ENCODE measurements around the gene TAS1R1. TPM values are rescaled to one million over a fixed set of nuclear protein-coding genes. Genes with fewer than 3 reads are reported as not detected.

Gene TAS1R1
- total and polyA plus RNA-seq, 9 of the 15 experiments (the other 6 are each of a cell fraction or from before 2014, with no cell fraction given) = 0.06 TPM; not detected in 8

- Histone ChIP-seq H2AFZ (ENCODE audit: low read depth, low read length) (no peak overlapping the region), H3K79me2 (ENCODE audit: control insufficient read depth, insufficient read depth, low read length) (peaks cover 34% of the 10 kb centered on the region), H3K4me2 (ENCODE audit: insufficient read depth, low read length) (no peak overlapping the region), H3K9me1 (ENCODE audit: control insufficient read depth, insufficient read depth, low read length) (peaks cover 13% of the 10 kb centered on the region), H3K27ac (ENCODE audit: extremely low read depth, low read depth, low read length) (no peak overlapping the region), H3K9me3 (replicated peaks; ENCODE audit: control insufficient read depth, insufficient read depth, low read depth, low read length) (no peaks in the 10 kb centered on the region), H4K20me1 (replicated peaks; ENCODE audit: control insufficient read depth, insufficient read depth, low read length) (peaks cover 37% of the 10 kb centered on the region), H3K9ac (ENCODE audit: insufficient read depth in 1 of 2, low read depth in 2 of 2, low read length in 2 of 2) (peak overlapping the region in 1 of 2 experiments; percentile 10; a peak in 1 of 4 replicates), H3K4me1 (replicated peaks in 1 of 2; ENCODE audit: control insufficient read depth in 2 of 2, insufficient read depth in 2 of 2, low read length in 2 of 2) (peaks cover 6 to 40% of the 10 kb centered on the region in 2 experiments; a peak in 3 of 5 replicates), H3K36me3 (ENCODE audit: control insufficient read depth, insufficient read depth, low read length) (peaks cover 100% of the 10 kb centered on the region), H3K4me3 (no peak overlapping the region), H3K27me3 (ENCODE audit: control insufficient read depth in 2 of 2, insufficient read depth in 2 of 2, low read length in 2 of 2) (no peaks in the 10 kb centered on the region)
- DNase-seq (ENCODE audit: extremely low read depth in 1 of 4, low spot score in 3 of 4) = no peak
- WGBS (ENCODE audit: insufficient coverage, low coverage, missing lambda C conversion rate) = 94% methylated on average over 37 of the region's 38 CpGs
- ChIA-PET CTCF (ENCODE audit: low intra/inter-chr PET ratio) (no interaction called here), POLR2A (interaction anchor here (0.6 to 4.2 kb wide), 7 partner anchors 9 to 39 kb away, joined by 3 to 59 read pairs (median 5); partner anchors contain the start of genes KLHL21, NOL9 and ZBTB48)
- no TSS peak for BruUV-seq (replicated peaks)
- intact Hi-C loops (cut with micrococcal nuclease) (no loop called here), in situ Hi-C loops (cut with MboI) (no loop called here)
- no peak for FAIRE-seq
- no peak for ATAC-seq
- TF ChIP-seq, protein P1, sequence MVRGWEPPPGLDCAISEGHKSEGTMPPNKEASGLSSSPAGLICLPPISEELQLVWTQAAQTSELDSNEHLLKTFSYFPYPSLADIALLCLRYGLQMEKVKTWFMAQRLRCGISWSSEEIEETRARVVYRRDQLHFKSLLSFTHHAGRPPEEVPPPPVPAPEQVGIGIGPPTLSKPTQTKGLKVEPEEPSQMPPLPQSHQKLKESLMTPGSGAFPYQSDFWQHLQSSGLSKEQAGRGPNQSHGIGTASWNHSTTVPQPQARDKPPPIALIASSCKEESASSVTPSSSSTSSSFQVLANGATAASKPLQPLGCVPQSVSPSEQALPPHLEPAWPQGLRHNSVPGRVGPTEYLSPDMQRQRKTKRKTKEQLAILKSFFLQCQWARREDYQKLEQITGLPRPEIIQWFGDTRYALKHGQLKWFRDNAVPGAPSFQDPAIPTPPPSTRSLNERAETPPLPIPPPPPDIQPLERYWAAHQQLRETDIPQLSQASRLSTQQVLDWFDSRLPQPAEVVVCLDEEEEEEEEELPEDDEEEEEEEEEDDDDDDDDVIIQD (CRISPR knock-in tag; IDR thresholded peaks at IDR 0.05) = no peak
- TF ChIP-seq RREB1 (CRISPR knock-in tag; IDR thresholded peaks at IDR 0.05) (no peak), BCOR (IDR thresholded peaks at IDR 0.05) (no peak), ZNF311 (CRISPR knock-in tag; IDR thresholded peaks at IDR 0.05) (no peak), ATF7 (IDR thresholded peaks at IDR 0.05) (no peak), DPF2 (IDR thresholded peaks at IDR 0.05) (no peak), TARDBP (IDR thresholded peaks at IDR 0.05) (no peak)
- TF ChIP-seq, protein P2, sequence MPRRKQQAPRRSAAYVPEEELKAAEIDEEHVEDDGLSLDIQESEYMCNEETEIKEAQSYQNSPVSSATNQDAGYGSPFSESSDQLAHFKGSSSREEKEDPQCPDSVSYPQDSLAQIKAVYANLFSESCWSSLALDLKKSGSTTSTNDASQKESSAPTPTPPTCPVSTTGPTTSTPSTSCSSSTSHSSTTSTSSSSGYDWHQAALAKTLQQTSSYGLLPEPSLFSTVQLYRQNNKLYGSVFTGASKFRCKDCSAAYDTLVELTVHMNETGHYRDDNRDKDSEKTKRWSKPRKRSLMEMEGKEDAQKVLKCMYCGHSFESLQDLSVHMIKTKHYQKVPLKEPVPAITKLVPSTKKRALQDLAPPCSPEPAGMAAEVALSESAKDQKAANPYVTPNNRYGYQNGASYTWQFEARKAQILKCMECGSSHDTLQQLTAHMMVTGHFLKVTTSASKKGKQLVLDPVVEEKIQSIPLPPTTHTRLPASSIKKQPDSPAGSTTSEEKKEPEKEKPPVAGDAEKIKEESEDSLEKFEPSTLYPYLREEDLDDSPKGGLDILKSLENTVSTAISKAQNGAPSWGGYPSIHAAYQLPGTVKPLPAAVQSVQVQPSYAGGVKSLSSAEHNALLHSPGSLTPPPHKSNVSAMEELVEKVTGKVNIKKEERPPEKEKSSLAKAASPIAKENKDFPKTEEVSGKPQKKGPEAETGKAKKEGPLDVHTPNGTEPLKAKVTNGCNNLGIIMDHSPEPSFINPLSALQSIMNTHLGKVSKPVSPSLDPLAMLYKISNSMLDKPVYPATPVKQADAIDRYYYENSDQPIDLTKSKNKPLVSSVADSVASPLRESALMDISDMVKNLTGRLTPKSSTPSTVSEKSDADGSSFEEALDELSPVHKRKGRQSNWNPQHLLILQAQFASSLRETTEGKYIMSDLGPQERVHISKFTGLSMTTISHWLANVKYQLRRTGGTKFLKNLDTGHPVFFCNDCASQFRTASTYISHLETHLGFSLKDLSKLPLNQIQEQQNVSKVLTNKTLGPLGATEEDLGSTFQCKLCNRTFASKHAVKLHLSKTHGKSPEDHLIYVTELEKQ (CRISPR knock-in tag; IDR thresholded peaks at IDR 0.05) = no peak
- TF ChIP-seq, protein P3, sequence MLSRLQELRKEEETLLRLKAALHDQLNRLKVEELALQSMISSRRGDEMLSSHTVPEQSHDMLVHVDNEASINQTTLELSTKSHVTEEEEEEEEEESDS (CRISPR knock-in tag; IDR thresholded peaks at IDR 0.05) = no peak
- TF ChIP-seq, protein P4, sequence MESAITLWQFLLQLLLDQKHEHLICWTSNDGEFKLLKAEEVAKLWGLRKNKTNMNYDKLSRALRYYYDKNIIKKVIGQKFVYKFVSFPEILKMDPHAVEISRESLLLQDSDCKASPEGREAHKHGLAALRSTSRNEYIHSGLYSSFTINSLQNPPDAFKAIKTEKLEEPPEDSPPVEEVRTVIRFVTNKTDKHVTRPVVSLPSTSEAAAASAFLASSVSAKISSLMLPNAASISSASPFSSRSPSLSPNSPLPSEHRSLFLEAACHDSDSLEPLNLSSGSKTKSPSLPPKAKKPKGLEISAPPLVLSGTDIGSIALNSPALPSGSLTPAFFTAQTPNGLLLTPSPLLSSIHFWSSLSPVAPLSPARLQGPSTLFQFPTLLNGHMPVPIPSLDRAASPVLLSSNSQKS (CRISPR knock-in tag; IDR thresholded peaks at IDR 0.05) = no peak
Observed at GRCh38 chr1:6592865-6593593, 37.9 kb downstream of the TAS1R1 start.
